ENCODE measurements around the gene CMPK1. TPM values are rescaled to one million over a fixed set of nuclear protein-coding genes. Genes with fewer than 3 reads are reported as not detected.

The CMPK1 gene
- total and polyA plus RNA-seq, 10 of the 15 experiments (the other 5 are each of a cell fraction or from before 2014, with no cell fraction given) = 43.7 to 159 (median 85.6) TPM

DNA sequence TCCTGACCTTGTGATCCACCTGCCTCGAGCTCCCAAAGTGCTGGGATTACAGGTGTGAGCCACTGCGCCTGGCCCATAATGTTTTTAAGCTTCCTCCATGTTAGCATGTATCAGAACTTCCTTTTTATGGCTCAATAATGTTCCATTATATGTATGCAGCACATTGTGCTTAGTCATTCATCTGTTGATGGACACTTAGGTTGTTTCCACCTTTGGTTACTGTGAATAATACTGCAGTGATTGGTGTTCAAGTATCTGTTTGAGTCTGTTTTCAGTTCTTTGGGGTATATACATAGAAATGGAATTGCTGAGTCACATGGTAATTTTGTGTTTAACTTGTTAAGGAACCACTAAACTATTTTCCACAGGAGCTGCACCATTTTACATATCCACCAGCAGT lies 17.7 kb downstream of the CMPK1 start (continued):
- TF ChIP-seq, protein P1, sequence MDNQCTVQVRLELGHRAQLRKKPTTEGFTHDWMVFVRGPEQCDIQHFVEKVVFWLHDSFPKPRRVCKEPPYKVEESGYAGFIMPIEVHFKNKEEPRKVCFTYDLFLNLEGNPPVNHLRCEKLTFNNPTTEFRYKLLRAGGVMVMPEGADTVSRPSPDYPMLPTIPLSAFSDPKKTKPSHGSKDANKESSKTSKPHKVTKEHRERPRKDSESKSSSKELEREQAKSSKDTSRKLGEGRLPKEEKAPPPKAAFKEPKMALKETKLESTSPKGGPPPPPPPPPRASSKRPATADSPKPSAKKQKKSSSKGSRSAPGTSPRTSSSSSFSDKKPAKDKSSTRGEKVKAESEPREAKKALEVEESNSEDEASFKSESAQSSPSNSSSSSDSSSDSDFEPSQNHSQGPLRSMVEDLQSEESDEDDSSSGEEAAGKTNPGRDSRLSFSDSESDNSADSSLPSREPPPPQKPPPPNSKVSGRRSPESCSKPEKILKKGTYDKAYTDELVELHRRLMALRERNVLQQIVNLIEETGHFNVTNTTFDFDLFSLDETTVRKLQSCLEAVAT (IDR thresholded peaks at IDR 0.05) = no peak
- TF ChIP-seq ZSCAN29 (IDR thresholded peaks at IDR 0.05) = no peak
- no peak for TF ChIP-seq HCFC1 (IDR thresholded peaks at IDR 0.05; ENCODE audit: low read length)
- TF ChIP-seq RAD21 (IDR thresholded peaks at IDR 0.05; ENCODE audit: insufficient read depth, low read depth, low read length) = no peak
- TF ChIP-seq, protein P2, sequence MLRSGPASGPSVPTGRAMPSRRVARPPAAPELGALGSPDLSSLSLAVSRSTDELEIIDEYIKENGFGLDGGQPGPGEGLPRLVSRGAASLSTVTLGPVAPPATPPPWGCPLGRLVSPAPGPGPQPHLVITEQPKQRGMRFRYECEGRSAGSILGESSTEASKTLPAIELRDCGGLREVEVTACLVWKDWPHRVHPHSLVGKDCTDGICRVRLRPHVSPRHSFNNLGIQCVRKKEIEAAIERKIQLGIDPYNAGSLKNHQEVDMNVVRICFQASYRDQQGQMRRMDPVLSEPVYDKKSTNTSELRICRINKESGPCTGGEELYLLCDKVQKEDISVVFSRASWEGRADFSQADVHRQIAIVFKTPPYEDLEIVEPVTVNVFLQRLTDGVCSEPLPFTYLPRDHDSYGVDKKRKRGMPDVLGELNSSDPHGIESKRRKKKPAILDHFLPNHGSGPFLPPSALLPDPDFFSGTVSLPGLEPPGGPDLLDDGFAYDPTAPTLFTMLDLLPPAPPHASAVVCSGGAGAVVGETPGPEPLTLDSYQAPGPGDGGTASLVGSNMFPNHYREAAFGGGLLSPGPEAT (IDR thresholded peaks at IDR 0.05; ENCODE audit: low read depth) = peak; percentile 77
- TF ChIP-seq MEF2A (IDR thresholded peaks at IDR 0.05; ENCODE audit: insufficient read depth, low read depth, low read length) = no peak
- no peak for TF ChIP-seq CHD4 (IDR thresholded peaks at IDR 0.05)
- no peak for TF ChIP-seq MYC (IDR thresholded peaks at IDR 0.05; ENCODE audit: insufficient read depth, insufficient read length, insufficient replicate concordance, low read length, severe bottlenecking)
- no peak for TF ChIP-seq TARDBP (IDR thresholded peaks at IDR 0.05; ENCODE audit: borderline replicate concordance)
- TF ChIP-seq, protein P3, sequence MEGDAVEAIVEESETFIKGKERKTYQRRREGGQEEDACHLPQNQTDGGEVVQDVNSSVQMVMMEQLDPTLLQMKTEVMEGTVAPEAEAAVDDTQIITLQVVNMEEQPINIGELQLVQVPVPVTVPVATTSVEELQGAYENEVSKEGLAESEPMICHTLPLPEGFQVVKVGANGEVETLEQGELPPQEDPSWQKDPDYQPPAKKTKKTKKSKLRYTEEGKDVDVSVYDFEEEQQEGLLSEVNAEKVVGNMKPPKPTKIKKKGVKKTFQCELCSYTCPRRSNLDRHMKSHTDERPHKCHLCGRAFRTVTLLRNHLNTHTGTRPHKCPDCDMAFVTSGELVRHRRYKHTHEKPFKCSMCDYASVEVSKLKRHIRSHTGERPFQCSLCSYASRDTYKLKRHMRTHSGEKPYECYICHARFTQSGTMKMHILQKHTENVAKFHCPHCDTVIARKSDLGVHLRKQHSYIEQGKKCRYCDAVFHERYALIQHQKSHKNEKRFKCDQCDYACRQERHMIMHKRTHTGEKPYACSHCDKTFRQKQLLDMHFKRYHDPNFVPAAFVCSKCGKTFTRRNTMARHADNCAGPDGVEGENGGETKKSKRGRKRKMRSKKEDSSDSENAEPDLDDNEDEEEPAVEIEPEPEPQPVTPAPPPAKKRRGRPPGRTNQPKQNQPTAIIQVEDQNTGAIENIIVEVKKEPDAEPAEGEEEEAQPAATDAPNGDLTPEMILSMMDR (IDR thresholded peaks at IDR 0.05 in 2 of 3, conservative IDR thresholded peaks at IDR 0.05 in 1 of 3; ENCODE audit: control insufficient read depth in 2 of 3, extremely low read depth in 1 of 3, insufficient read depth in 1 of 3, low read depth in 3 of 3, low read length in 3 of 3) = no peak
- TF ChIP-seq, protein P4, sequence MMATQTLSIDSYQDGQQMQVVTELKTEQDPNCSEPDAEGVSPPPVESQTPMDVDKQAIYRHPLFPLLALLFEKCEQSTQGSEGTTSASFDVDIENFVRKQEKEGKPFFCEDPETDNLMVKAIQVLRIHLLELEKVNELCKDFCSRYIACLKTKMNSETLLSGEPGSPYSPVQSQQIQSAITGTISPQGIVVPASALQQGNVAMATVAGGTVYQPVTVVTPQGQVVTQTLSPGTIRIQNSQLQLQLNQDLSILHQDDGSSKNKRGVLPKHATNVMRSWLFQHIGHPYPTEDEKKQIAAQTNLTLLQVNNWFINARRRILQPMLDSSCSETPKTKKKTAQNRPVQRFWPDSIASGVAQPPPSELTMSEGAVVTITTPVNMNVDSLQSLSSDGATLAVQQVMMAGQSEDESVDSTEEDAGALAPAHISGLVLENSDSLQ (IDR thresholded peaks at IDR 0.05) = peak; percentile 94
- no peak for TF ChIP-seq RCOR1 (conservative IDR thresholded peaks at IDR 0.05; ENCODE audit: low read depth, low read length)
- no peak for TF ChIP-seq HDAC6 (IDR thresholded peaks at IDR 0.05; ENCODE audit: unreplicated experiment)
- no peak for TF ChIP-seq SPI1 (IDR thresholded peaks at IDR 0.05; ENCODE audit: borderline replicate concordance, insufficient read depth, low read depth, low read length)
- TF ChIP-seq SUPT20H (IDR thresholded peaks at IDR 0.05; ENCODE audit: borderline replicate concordance, control insufficient read depth, low read depth, low read length) = no peak
- TF ChIP-seq BRCA1 (IDR thresholded peaks at IDR 0.05; ENCODE audit: low read depth, low read length) = no peak
- 0 out of 2 replicates have a peak, but pooled peaks have one; percentile 49 for TF ChIP-seq NBN (IDR thresholded peaks at IDR 0.05)
- no peak for TF ChIP-seq NFYB (IDR thresholded peaks at IDR 0.05; ENCODE audit: insufficient read depth, low read depth, low read length)
- TF ChIP-seq YBX1 (IDR thresholded peaks at IDR 0.05) = no peak
- TF ChIP-seq NRF1 (conservative IDR thresholded peaks at IDR 0.05; ENCODE audit: low read depth, low read length) = no peak
- TF ChIP-seq, protein P5, sequence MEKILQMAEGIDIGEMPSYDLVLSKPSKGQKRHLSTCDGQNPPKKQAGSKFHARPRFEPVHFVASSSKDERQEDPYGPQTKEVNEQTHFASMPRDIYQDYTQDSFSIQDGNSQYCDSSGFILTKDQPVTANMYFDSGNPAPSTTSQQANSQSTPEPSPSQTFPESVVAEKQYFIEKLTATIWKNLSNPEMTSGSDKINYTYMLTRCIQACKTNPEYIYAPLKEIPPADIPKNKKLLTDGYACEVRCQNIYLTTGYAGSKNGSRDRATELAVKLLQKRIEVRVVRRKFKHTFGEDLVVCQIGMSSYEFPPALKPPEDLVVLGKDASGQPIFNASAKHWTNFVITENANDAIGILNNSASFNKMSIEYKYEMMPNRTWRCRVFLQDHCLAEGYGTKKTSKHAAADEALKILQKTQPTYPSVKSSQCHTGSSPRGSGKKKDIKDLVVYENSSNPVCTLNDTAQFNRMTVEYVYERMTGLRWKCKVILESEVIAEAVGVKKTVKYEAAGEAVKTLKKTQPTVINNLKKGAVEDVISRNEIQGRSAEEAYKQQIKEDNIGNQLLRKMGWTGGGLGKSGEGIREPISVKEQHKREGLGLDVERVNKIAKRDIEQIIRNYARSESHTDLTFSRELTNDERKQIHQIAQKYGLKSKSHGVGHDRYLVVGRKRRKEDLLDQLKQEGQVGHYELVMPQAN (conservative IDR thresholded peaks at IDR 0.05) = no peak
- no peak for TF ChIP-seq WRNIP1 (IDR thresholded peaks at IDR 0.05; ENCODE audit: borderline replicate concordance, low read depth, low read length)
- TF ChIP-seq FOXK2 (IDR thresholded peaks at IDR 0.05) = no peak
- TF ChIP-seq SIX5 (IDR thresholded peaks at IDR 0.05; ENCODE audit: low read depth, low read length, severe bottlenecking) = no peak
